Effector memory CD8-positive, alpha-beta T cell (primary cell): ENCODE data around the gene RNASE7.

Experiments used
- ATAC-seq: fragments of 150-1000 bp; cut with Tn5 transposase; replicated peaks from 2 replicates; pipeline ENCODE4 v1.10.0; 2021; ENCODE audit warnings: mild to moderate bottlenecking, moderate library complexity
- DNase-seq, 3 experiments: peaks; one replicate each; pipeline ENCODE4 v3.0.0; 2021
- H3K27ac Mint-ChIP-seq, 2 donors: one replicate each; pipeline ENCODE4 v1.8.0; 2022; ENCODE audit warnings: mild to moderate bottlenecking in 2 of 2, mixed read lengths in 2 of 2, moderate library complexity in 2 of 2
- H3K27me3 Mint-ChIP-seq, 2 donors: one replicate each; pipeline ENCODE4 v1.8.0; 2022; ENCODE audit warnings: mixed read lengths in 2 of 2
- H3K36me3 Mint-ChIP-seq: one replicate; pipeline ENCODE4 v1.8.0; 2022; ENCODE audit warnings: mild to moderate bottlenecking, moderate library complexity, mixed read lengths; ENCODE audit not compliant: insufficient read depth
- H3K4me1 Mint-ChIP-seq, 2 donors: one replicate each; pipeline ENCODE4 v1.8.0; 2022; ENCODE audit warnings: low read depth in 2 of 2, mixed read lengths in 2 of 2
- H3K4me3 Mint-ChIP-seq, 2 donors: one replicate each; pipeline ENCODE4 v1.8.0; 2022; ENCODE audit warnings: mild to moderate bottlenecking in 2 of 2, mixed read lengths in 2 of 2, moderate library complexity in 2 of 2
- H3K9me3 Mint-ChIP-seq, 2 donors: one replicate each; pipeline ENCODE4 v1.8.0; 2022; ENCODE audit warnings: mixed read lengths in 2 of 2

RNASE7 gene

DNA sequence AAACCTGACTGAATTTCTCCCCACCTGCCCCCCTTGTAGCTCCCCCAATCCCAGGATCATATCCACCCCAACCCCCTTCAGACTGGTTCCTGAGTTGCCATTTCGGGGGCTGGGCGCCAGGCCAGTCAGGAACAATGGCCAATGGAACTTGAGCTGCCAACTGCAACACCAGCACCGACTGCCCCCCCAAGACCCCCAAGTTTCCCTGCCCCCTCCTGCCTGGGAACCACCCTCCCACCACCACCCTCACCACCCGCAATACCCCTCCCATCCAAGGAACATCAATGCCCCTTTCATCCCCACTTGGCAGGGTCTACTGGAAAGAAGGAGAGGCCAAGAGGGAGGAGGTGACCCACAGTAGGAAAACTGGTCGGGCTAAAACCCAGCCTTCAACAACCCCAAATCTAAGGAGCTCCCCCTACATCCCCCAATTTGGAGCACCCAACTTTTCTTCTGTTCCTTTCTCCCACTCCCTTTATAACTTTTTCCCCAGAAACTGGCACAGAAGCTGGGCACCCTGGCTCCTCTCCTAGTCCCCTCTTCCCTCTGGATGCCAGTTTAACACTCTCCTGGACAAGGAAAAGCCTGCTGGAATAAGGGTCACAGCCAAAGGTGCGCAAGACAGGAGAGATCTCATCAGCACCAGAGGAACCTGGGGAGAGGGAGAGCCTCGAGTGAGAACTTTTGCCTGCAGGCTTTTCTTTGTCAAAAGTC is 15.7 kb upstream of the RNASE7 start:
- peaks cover 6% of the 10 kb centered on the region for H3K36me3 Mint-ChIP-seq
- ATAC-seq: no peak
- DNase-seq: no peak
- peak overlapping the region; percentile 8 to 27 for H3K27ac Mint-ChIP-seq
- H3K4me1 Mint-ChIP-seq: peaks cover 10 to 15% of the 10 kb centered on the region in 2 donors
- H3K4me3 Mint-ChIP-seq: peak overlapping the region; percentile 88 to 90
- H3K9me3 Mint-ChIP-seq: no peaks in the 10 kb centered on the region
- no peaks in the 10 kb centered on the region for H3K27me3 Mint-ChIP-seq

DNA sequence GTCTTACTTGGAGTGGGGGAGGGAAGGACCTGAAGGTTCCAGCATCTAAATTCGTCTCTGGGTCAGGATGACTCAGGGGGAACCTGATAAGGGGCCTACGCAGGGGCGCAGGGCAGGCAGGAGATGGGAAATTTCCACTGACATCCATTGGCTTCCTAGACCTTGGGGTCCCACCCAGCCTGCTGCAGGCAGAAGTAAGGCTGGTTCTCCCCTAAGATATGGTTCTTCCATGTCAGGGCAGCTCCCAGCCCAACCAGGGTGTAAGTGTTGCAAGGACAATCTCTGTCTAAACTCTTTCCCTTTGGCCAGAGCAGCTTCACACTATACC is 15.2 kb upstream of the RNASE7 start:
- H3K4me3 Mint-ChIP-seq: peak overlapping the region; percentile 35 to 45
- peaks cover 10 to 15% of the 10 kb centered on the region in 2 donors for H3K4me1 Mint-ChIP-seq
- no peaks in the 10 kb centered on the region for H3K9me3 Mint-ChIP-seq
- ATAC-seq (no peak), DNase-seq (no peak)
- H3K36me3 Mint-ChIP-seq: peaks cover 6% of the 10 kb centered on the region
- peaks cover 0 to 4% of the 10 kb centered on the region in 2 donors for H3K27me3 Mint-ChIP-seq
- peak overlapping the region in 1 of 2 donors; percentile 27 for H3K27ac Mint-ChIP-seq

GRCh38 chr14:21029917-21030316 is 12.2 kb upstream of the RNASE7 start, which contains the start of gene TPPP2:
TSS of gene TPPP2 (plus strand) at chr14:21030217. CDS start at chr14:21030582, 365 bp downstream.
- H3K36me3 Mint-ChIP-seq: no peaks in the 10 kb centered on the region
- no peaks in the 10 kb centered on the region for H3K9me3 Mint-ChIP-seq
- no peak within 1 kb of the TSS for H3K27ac Mint-ChIP-seq
- peaks cover 2 to 3% of the 10 kb centered on the region in 2 donors for H3K4me1 Mint-ChIP-seq
- H3K27me3 Mint-ChIP-seq: peaks cover 12 to 22% of the 10 kb centered on the region in 2 donors
- no peak within 1 kb of the TSS for H3K4me3 Mint-ChIP-seq
- no peak for ATAC-seq
- DNase-seq: no peak

DNA sequence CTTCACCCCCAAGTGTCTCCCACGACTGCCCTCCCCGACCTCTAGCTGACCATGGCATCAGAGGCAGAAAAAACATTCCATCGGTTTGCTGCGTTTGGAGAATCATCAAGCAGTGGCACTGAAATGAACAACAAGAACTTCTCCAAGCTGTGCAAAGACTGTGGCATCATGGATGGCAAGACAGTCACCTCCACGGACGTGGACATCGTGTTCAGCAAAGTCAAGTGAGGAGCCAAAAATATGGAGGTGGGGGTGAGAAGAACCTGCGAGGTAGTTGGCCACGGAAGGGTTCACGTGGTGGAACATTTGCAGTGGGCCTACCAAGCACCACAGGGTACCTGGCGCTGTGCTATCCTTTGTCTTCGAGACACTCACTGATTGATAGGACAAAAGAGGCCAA is 11.6 kb upstream of the RNASE7 start:
- DNase-seq (no peak), ATAC-seq (no peak)
- Mint-ChIP-seq H3K4me3 (no peak overlapping the region), H3K9me3 (no peaks in the 10 kb centered on the region), H3K27me3 (peaks cover 12 to 22% of the 10 kb centered on the region in 2 donors), H3K4me1 (no peaks in the 10 kb centered on the region), H3K36me3 (no peaks in the 10 kb centered on the region), H3K27ac (no peak overlapping the region)

- H3K4me1 Mint-ChIP-seq: no peaks in the 10 kb centered on the region
- H3K27ac Mint-ChIP-seq: no peak overlapping the region
- peaks cover 21 to 34% of the 10 kb centered on the region in 2 donors for H3K27me3 Mint-ChIP-seq
- no peak overlapping the region for H3K4me3 Mint-ChIP-seq
- H3K36me3 Mint-ChIP-seq: no peaks in the 10 kb centered on the region
- H3K9me3 Mint-ChIP-seq: no peaks in the 10 kb centered on the region
- ATAC-seq (no peak), DNase-seq (no peak)
These were observed 9.6 kb upstream of the RNASE7 start for GRCh38 chr14:21032326-21033132.

- no peak for ATAC-seq
- Mint-ChIP-seq H3K4me3 (no peak overlapping the region), H3K36me3 (no peaks in the 10 kb centered on the region), H3K4me1 (no peaks in the 10 kb centered on the region), H3K27me3 (peaks cover 27 to 34% of the 10 kb centered on the region in 2 donors), H3K27ac (no peak overlapping the region), H3K9me3 (no peaks in the 10 kb centered on the region)
- DNase-seq: no peak
These were observed 8.9 kb upstream of the RNASE7 start for GRCh38 chr14:21033133-21033698.

- Mint-ChIP-seq H3K9me3 (no peaks in the 10 kb centered on the region), H3K36me3 (no peaks in the 10 kb centered on the region), H3K27ac (no peak within 1 kb of the TSS), H3K4me3 (no peak within 1 kb of the TSS), H3K4me1 (no peaks in the 10 kb centered on the region), H3K27me3 (peaks cover 30 to 34% of the 10 kb centered on the region in 2 donors)
- no peak for ATAC-seq
- DNase-seq: no peak
These were observed 7.5 kb upstream of the RNASE7 start, which contains the start of gene RNASE13 for GRCh38 chr14:21034707-21035106. TSS of gene RNASE13 (minus strand) at chr14:21034807. CDS start at chr14:21034288, 519 bp downstream.

- no peak for ATAC-seq
- H3K9me3 Mint-ChIP-seq: no peaks in the 10 kb centered on the region
- H3K27me3 Mint-ChIP-seq: peaks cover 30 to 31% of the 10 kb centered on the region in 2 donors
- DNase-seq: no peak
- H3K36me3 Mint-ChIP-seq: no peaks in the 10 kb centered on the region
- no peak overlapping the region for H3K27ac Mint-ChIP-seq
- H3K4me1 Mint-ChIP-seq: no peaks in the 10 kb centered on the region
- H3K4me3 Mint-ChIP-seq: no peak overlapping the region
These were observed 5.4 kb upstream of the RNASE7 start for GRCh38 chr14:21036751-21037150.

- no peak for ATAC-seq
- no peak for DNase-seq
- Mint-ChIP-seq H3K27me3 (peaks cover 31 to 33% of the 10 kb centered on the region in 2 donors), H3K4me3 (no peak overlapping the region), H3K36me3 (no peaks in the 10 kb centered on the region), H3K4me1 (no peaks in the 10 kb centered on the region), H3K9me3 (no peaks in the 10 kb centered on the region), H3K27ac (no peak overlapping the region)
These were observed 5.0 kb upstream of the RNASE7 start for GRCh38 chr14:21037156-21037555.

DNA sequence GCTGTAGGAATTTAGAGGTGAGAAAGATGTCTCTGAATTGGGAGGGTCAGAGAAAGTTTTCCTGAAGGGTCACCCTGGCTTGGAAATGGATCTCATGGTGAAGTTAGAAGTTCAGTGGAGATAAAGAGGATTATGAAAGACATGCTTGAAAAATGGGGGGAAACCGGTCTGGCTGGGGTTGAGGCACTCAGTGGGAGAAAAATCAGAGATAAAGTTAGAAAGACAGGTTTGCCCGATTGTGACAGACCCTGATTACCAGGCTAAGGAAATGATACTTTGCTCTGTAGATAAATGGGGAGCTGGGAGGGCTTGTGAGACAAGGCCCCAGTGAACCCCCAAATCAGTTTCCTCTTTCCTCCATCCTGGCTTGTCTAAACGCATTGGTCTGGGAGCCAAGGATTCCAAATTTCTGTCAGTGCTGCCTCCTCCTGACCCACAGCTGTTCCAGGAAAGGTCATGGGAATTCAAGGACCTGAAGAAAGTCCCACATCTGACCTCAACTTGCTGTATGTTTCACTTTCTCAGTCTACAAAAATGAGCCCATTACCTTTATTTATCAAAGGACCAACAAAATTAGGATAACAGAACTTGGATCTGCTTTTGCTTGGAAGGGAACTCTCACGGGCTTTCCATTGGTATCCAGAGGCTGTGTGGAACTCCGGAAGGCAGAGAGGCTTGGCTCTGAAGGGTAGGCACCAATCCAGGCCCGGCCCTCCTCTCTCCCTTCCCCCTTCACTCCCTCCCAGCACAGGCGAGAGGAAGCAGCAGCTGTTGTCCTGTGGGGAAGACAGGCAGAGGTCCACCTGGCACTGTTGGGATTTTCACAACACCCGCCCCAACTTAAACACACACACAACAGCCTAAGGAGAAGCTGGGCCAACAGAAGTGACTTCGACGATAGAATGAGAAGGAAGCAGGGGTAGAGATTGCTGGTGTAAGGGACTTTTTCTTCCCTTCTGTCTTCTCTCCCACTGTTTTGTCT is 3.4 kb upstream of the RNASE7 start:
- Mint-ChIP-seq H3K9me3 (no peaks in the 10 kb centered on the region), H3K36me3 (no peaks in the 10 kb centered on the region), H3K4me3 (no peak overlapping the region), H3K27ac (no peak overlapping the region), H3K4me1 (peaks cover 0 to 2% of the 10 kb centered on the region in 2 donors), H3K27me3 (peaks cover 29 to 30% of the 10 kb centered on the region in 2 donors)
- DNase-seq (no peak), ATAC-seq (no peak)

GRCh38 chr14:21039585-21040369 is 2.4 kb upstream of the RNASE7 start:
- no peaks in the 10 kb centered on the region for H3K9me3 Mint-ChIP-seq
- peak; percentile 62 for ATAC-seq
- H3K36me3 Mint-ChIP-seq: no peaks in the 10 kb centered on the region
- peaks cover 0 to 8% of the 10 kb centered on the region in 2 donors for H3K4me1 Mint-ChIP-seq
- no peak overlapping the region for H3K4me3 Mint-ChIP-seq
- H3K27me3 Mint-ChIP-seq: peaks cover 30 to 34% of the 10 kb centered on the region in 2 donors
- H3K27ac Mint-ChIP-seq: no peak overlapping the region
- peak in 2 of 3 experiments; percentile 8 to 13 for DNase-seq

GRCh38 chr14:21040370-21040925 is 1.7 kb upstream of the RNASE7 start:
- peaks cover 30 to 41% of the 10 kb centered on the region in 2 donors for H3K27me3 Mint-ChIP-seq
- no peak overlapping the region for H3K4me3 Mint-ChIP-seq
- H3K9me3 Mint-ChIP-seq: no peaks in the 10 kb centered on the region
- peaks cover 0 to 8% of the 10 kb centered on the region in 2 donors for H3K4me1 Mint-ChIP-seq
- ATAC-seq: no peak
- H3K36me3 Mint-ChIP-seq: no peaks in the 10 kb centered on the region
- no peak for DNase-seq
- no peak overlapping the region for H3K27ac Mint-ChIP-seq
